GM10266 (cell line): ENCODE measurements around the gene ENTPD1.
A peak's percentile ranks its signal among the peaks of the same experiment; 100 is the strongest.
"Not testable (repeated sequence)": the region's sequence is repeated elsewhere in the genome, so short reads cannot be mapped to it uniquely, and the experiment has no call there.

ENCODE experiments used
- DNase-seq: peaks from one replicate; pipeline ENCODE4 v3.0.0; 2012; ENCODE audit errors: extremely low spot score
- CTCF ChIP-seq: IDR thresholded peaks from 2 replicates; pipeline ENCODE4 v1.5.1; 2012; ENCODE audit warnings: mild to moderate bottlenecking, low read depth; ENCODE audit not compliant: control insufficient read depth, insufficient read depth; ENCODE audit errors: missing control alignments

Gene ENTPD1

GRCh38 chr10:95756041-95756761 lies at the start of gene ENTPD1:
TSS of gene ENTPD1 (plus strand) at chr10:95756163. CDS start at chr10:95756240, 77 bp downstream.
- TF ChIP-seq CTCF: no peak
- DNase-seq: peak; percentile 26

GRCh38 chr10:95706573-95706972 lies 49.4 kb upstream of the ENTPD1 start:
- no peak for TF ChIP-seq CTCF

GRCh38 chr10:95706990-95707389 lies 49.0 kb upstream of the ENTPD1 start:
- no peak for TF ChIP-seq CTCF
- DNase-seq: no peak

More at GRCh38 chr10:95706573-95706972, 49.4 kb upstream of the ENTPD1 start:
- no peak for DNase-seq

- no peak for TF ChIP-seq CTCF
Observed at GRCh38 chr10:95711492-95711891, 44.5 kb upstream of the ENTPD1 start.

GRCh38 chr10:95716466-95716865 lies 39.5 kb upstream of the ENTPD1 start:
- no peak for TF ChIP-seq CTCF
- DNase-seq: no peak

More at GRCh38 chr10:95711492-95711891, 44.5 kb upstream of the ENTPD1 start:
- DNase-seq: no peak

- no peak for TF ChIP-seq CTCF
- no peak for DNase-seq
Observed at GRCh38 chr10:95716866-95717265, 39.1 kb upstream of the ENTPD1 start.

- DNase-seq: not testable (repeated sequence)
Observed at GRCh38 chr10:95720745-95721144, 35.2 kb upstream of the ENTPD1 start.

GRCh38 chr10:95722496-95722895 lies 33.5 kb upstream of the ENTPD1 start:
- DNase-seq: not testable (repeated sequence)
